B cell (primary cell): ENCODE results near the gene PKP2. TPM values are rescaled to one million over a fixed set of nuclear protein-coding genes. Genes with fewer than 3 reads are reported as not detected.

Source experiments
- ATAC-seq: fragments of 200-7000 bp; cut with Tn5 transposase; one replicate; pipeline ENCODE4 v1.10.0; 2021; ENCODE audit warnings: low read depth, mild to moderate bottlenecking, moderate number of reproducible peaks, moderate library complexity
- CTCF ChIA-PET: fragments of 350-600 bp; sonication (Branson Sonifier 250); formaldehyde crosslinking; loops from one replicate; lab custom pipeline; 2021; ENCODE audit warnings: antibody characterized with exemption, inconsistent platforms; lab: Charles Lee
- POLR2A ChIA-PET: fragments of 350-600 bp; sonication (Branson Sonifier 250); formaldehyde crosslinking; loops from one replicate; lab custom pipeline; 2021; ENCODE audit warnings: antibody characterized with exemption; lab: Charles Lee
- DNase-seq: peaks from one replicate; pipeline ENCODE4 v3.0.0; 2013
- H2AFZ ChIP-seq: 2 replicates; pipeline ENCODE4 v1.6.1; 2012; ENCODE audit warnings: mild to moderate bottlenecking, low read depth, low read length; ENCODE audit not compliant: insufficient read depth, poor library complexity, severe bottlenecking
- H3K27ac ChIP-seq, 2 donors: 1 replicate in 1 of 2; 2 replicates in 1 of 2; pipeline ENCODE4 v1.5.1; 2012 to 2013; ENCODE audit warnings: low read length in 2 of 2, mild to moderate bottlenecking in 2 of 2, moderate library complexity in 1 of 2
- H3K27me3 ChIP-seq, 4 experiments: fragments of 200-600 bp in 1 of 4; sonication (generic) in 1 of 4; replicated peaks in 1 of 4; 1 replicate in 2 of 4; 2 replicates in 2 of 4; pipeline versions ENCODE4 v1.6.1 to v1.7.0; 2013 to 2016; ENCODE audit warnings: low read length in 3 of 4, mild to moderate bottlenecking in 2 of 4, mixed read lengths in 1 of 4, moderate library complexity in 1 of 4; ENCODE audit not compliant: insufficient read depth in 4 of 4, control insufficient read depth in 3 of 4; ENCODE audit errors: control extremely low read depth in 1 of 4
- H3K36me3 ChIP-seq, 2 experiments: replicated peaks in 1 of 2; 1 replicate in 1 of 2; 2 replicates in 1 of 2; pipeline versions ENCODE4 v1.6.1 to v1.7.1; 2013; ENCODE audit warnings: low read length in 1 of 2; ENCODE audit not compliant: insufficient read depth in 2 of 2, control insufficient read depth in 1 of 2; ENCODE audit errors: control extremely low read depth in 1 of 2, extremely low read depth in 1 of 2
- H3K4me1 ChIP-seq, 2 donors: fragments of 200-600 bp in 1 of 2; sonication (generic) in 1 of 2; 1 replicate in 1 of 2; 2 replicates in 1 of 2; pipeline versions ENCODE4 v1.5.1 to v1.6.1; 2013 to 2017; ENCODE audit warnings: low read length in 2 of 2; ENCODE audit not compliant: control insufficient read depth in 2 of 2, insufficient read depth in 2 of 2
- H3K4me2 ChIP-seq: replicated peaks from 2 replicates; pipeline ENCODE3; 2012; ENCODE audit warnings: mild to moderate bottlenecking, low read depth, low read length; ENCODE audit not compliant: poor library complexity, severe bottlenecking
- H3K4me3 ChIP-seq, 5 experiments: fragments of 200-600 bp in 1 of 5; sonication (generic) in 1 of 5; 1 replicate in 3 of 5; 2 replicates in 2 of 5; pipeline versions ENCODE4 v1.5.1 to v1.7.0; 2011 to 2016; ENCODE audit warnings: low read length in 4 of 5, mild to moderate bottlenecking in 4 of 5, low read depth in 2 of 5, control low read depth in 1 of 5, moderate library complexity in 1 of 5; ENCODE audit not compliant: insufficient read depth in 1 of 5; ENCODE audit errors: control extremely low read depth in 1 of 5, extremely low read depth in 1 of 5
- H3K79me2 ChIP-seq: fragments of 200-600 bp; sonication (generic); one replicate; pipeline ENCODE4 v1.6.0; 2016; ENCODE audit warnings: low read length; ENCODE audit not compliant: control insufficient read depth, insufficient read depth
- H3K9ac ChIP-seq: fragments of 200-600 bp; sonication (generic); 2 replicates; pipeline ENCODE4 v1.6.1; 2017; ENCODE audit warnings: mild to moderate bottlenecking, low read length, moderate library complexity
- H3K9me3 ChIP-seq, 3 donors: one replicate each; pipeline versions ENCODE4 v1.6.1 to v1.7.1; 2013; ENCODE audit warnings: low read length in 2 of 3; ENCODE audit not compliant: control insufficient read depth in 2 of 3, insufficient read depth in 1 of 3; ENCODE audit errors: control extremely low read depth in 1 of 3
- H4K20me1 ChIP-seq: 2 replicates; pipeline ENCODE4 v1.6.0; 2012; ENCODE audit warnings: mild to moderate bottlenecking, low read length; ENCODE audit not compliant: insufficient read depth, control insufficient read depth, poor library complexity, severe bottlenecking
- H3K27ac Mint-ChIP-seq: one replicate; pipeline ENCODE4 v1.8.0; 2021; ENCODE audit warnings: mixed read lengths
- H3K27me3 Mint-ChIP-seq: one replicate; pipeline ENCODE4 v1.8.0; 2021; ENCODE audit warnings: mixed read lengths
- H3K4me1 Mint-ChIP-seq: one replicate; pipeline ENCODE4 v1.8.0; 2021; ENCODE audit warnings: mixed read lengths
- H3K4me3 Mint-ChIP-seq: one replicate; pipeline ENCODE4 v1.8.0; 2021; ENCODE audit warnings: mixed read lengths
- H3K9me3 Mint-ChIP-seq: one replicate; pipeline ENCODE4 v1.8.0; 2022; ENCODE audit warnings: mixed read lengths; ENCODE audit not compliant: insufficient read depth
- EZH2 ChIP-seq: IDR thresholded peaks from 2 replicates; pipeline ENCODE4 v1.6.1; 2012; ENCODE audit warnings: borderline replicate concordance, low read depth, mild to moderate bottlenecking, moderate library complexity, low read length; ENCODE audit not compliant: insufficient read depth, poor library complexity, severe bottlenecking
- WGBS: methylation state at CpG from one replicate; pipeline ENCODE4 v1.1.5; 2013; ENCODE audit warnings: missing lambda C conversion rate; ENCODE audit not compliant: insufficient coverage; 5-methylcytosine and 5-hydroxymethylcytosine counted together
- intact Hi-C: fragments of 100-400 bp; cut with micrococcal nuclease; formaldehyde crosslinking; loops from one replicate; pipeline ENCODE4 v1.10.0; 2022
- polyA plus RNA-seq: library from polyadenylated mRNA; depleted of rRNA; stranded (reverse); fragments of >200 nt; gene quantifications from 2 replicates; pipeline ENCODE4 v1.2.3, GENCODE V29; 2012
- total RNA-seq, 2 donors: library from RNA; stranded (reverse); fragments of 120-200 nt in 1 of 2; gene quantifications; 1 replicate in 1 of 2; 2 replicates in 1 of 2; pipeline versions ENCODE4 v1.2.3 to v1.2.4, GENCODE V29; 2013 to 2022
- TF ChIP-seq, protein P1 (sequence below): fragments of 200-600 bp; IDR thresholded peaks from one replicate; pipeline ENCODE4 v1.8.0; 2022; ENCODE audit warnings: antibody characterized with exemption, mild to moderate bottlenecking

Gene PKP2
- total and polyA plus RNA-seq, 2 donors (not counting 1 experiment from before 2014, with no cell fraction given) = not detected

DNA sequence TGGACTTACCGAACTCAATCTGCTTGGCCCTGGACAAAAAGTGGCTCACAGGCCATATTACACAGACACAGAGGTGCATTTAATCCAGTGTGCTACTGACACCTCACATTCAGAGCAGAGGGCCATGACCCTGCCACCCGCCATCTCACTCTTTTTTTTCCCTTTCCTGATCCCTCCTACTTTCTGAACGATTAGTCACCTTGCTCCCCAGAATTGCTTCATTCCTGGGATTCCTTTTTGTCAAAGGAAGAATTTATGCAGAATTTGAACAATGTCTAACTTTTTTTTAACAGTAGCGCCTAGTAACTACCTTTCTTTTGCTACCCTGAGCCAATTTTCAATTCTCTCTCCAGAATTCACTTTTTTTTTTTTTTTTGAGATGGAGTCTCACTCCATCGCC is 4.6 kb downstream of the PKP2 start:
- H3K9ac ChIP-seq = no peak overlapping the region
- H3K27ac Mint-ChIP-seq = no peak overlapping the region
- H3K79me2 ChIP-seq = no peaks in the 10 kb centered on the region
- H3K4me3 ChIP-seq = no peak overlapping the region
- intact Hi-C loops = no loop called here
- H3K4me3 Mint-ChIP-seq = no peak overlapping the region
- CTCF ChIA-PET = no interaction called here
- no peak overlapping the region for H2AFZ ChIP-seq
- H3K4me1 ChIP-seq = peaks cover 12 to 14% of the 10 kb centered on the region in 2 donors
- TF ChIP-seq, protein P1, sequence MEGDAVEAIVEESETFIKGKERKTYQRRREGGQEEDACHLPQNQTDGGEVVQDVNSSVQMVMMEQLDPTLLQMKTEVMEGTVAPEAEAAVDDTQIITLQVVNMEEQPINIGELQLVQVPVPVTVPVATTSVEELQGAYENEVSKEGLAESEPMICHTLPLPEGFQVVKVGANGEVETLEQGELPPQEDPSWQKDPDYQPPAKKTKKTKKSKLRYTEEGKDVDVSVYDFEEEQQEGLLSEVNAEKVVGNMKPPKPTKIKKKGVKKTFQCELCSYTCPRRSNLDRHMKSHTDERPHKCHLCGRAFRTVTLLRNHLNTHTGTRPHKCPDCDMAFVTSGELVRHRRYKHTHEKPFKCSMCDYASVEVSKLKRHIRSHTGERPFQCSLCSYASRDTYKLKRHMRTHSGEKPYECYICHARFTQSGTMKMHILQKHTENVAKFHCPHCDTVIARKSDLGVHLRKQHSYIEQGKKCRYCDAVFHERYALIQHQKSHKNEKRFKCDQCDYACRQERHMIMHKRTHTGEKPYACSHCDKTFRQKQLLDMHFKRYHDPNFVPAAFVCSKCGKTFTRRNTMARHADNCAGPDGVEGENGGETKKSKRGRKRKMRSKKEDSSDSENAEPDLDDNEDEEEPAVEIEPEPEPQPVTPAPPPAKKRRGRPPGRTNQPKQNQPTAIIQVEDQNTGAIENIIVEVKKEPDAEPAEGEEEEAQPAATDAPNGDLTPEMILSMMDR = no peak
- H3K36me3 ChIP-seq = no peaks in the 10 kb centered on the region
- H3K27me3 Mint-ChIP-seq = peaks cover 47% of the 10 kb centered on the region
- no peaks in the 10 kb centered on the region for H3K9me3 Mint-ChIP-seq
- no peak overlapping the region for H3K27ac ChIP-seq
- H3K27me3 ChIP-seq = peaks cover 0 to 30% (median 21%) of the 10 kb centered on the region in 4 experiments
- 100% methylated on average over 3 of the region's 5 CpGs for WGBS
- POLR2A ChIA-PET = no interaction called here
- DNase-seq (no peak), ATAC-seq (no peak)
- peaks cover 0 to 4% (median 0%) of the 10 kb centered on the region in 3 donors for H3K9me3 ChIP-seq
- H3K4me2 ChIP-seq = no peak overlapping the region
- H4K20me1 ChIP-seq = no peaks in the 10 kb centered on the region
- H3K4me1 Mint-ChIP-seq = peaks cover 10% of the 10 kb centered on the region

DNA sequence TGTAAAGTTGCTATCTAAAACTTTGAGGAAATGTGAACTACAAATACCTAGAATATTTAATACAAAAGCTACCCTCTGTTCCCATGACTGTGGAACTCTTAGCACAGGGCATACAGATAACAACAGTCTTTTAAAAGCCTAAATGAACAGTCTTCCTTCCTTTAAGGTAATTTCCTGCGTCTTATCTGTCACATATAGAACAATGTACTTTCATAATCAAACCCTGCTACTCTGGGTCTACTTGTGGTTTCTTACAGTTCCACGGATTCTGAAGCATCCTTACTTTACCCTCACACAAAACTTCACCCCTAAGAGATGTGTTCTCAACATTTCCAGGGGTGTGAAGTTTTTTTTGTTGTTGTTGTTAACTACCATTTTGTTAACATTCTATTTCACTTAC is 5.1 kb downstream of the PKP2 start:
- CTCF ChIA-PET = no interaction called here
- POLR2A ChIA-PET = no interaction called here
- peaks cover 11 to 13% of the 10 kb centered on the region in 2 donors for H3K4me1 ChIP-seq
- WGBS = no CpG with 5 or more reads among the region's 2 CpGs
- intact Hi-C loops = no loop called here
- Mint-ChIP-seq H3K27me3 (peaks cover 47% of the 10 kb centered on the region), H3K4me1 (peaks cover 10% of the 10 kb centered on the region), H3K9me3 (no peaks in the 10 kb centered on the region), H3K27ac (no peak overlapping the region), H3K4me3 (no peak overlapping the region)
- H3K4me2 ChIP-seq = no peak overlapping the region
- no peak overlapping the region for H2AFZ ChIP-seq
- no peaks in the 10 kb centered on the region for H3K36me3 ChIP-seq
- no peaks in the 10 kb centered on the region for H3K79me2 ChIP-seq
- DNase-seq = no peak
- H3K4me3 ChIP-seq = no peak overlapping the region
- no peaks in the 10 kb centered on the region for H4K20me1 ChIP-seq
- TF ChIP-seq EZH2 = no peak
- TF ChIP-seq, protein P1 = no peak
- no peak overlapping the region for H3K9ac ChIP-seq
- no peak for ATAC-seq
- H3K27ac ChIP-seq = no peak overlapping the region
- H3K9me3 ChIP-seq = peaks cover 0 to 4% (median 0%) of the 10 kb centered on the region in 3 donors
- H3K27me3 ChIP-seq = peaks cover 0 to 30% (median 21%) of the 10 kb centered on the region in 4 experiments
